Esophagus (tissue), 2 donors: Measurements from ENCODE around the gene TSEN15. TPM values are rescaled to one million over a fixed set of nuclear protein-coding genes. Genes with fewer than 3 reads are reported as not detected.

Source experiments
- H3K27ac ChIP-seq, 2 donors: one replicate each; pipeline ENCODE4 v1.5.1; 2013; ENCODE audit warnings: low read depth in 2 of 2, mild to moderate bottlenecking in 2 of 2, inconsistent platforms in 1 of 2, low read length in 1 of 2, moderate library complexity in 1 of 2
- H3K27me3 ChIP-seq, 2 donors: one replicate each; pipeline ENCODE4 v1.6.1; 2013; ENCODE audit warnings: low read length in 2 of 2, control low read depth in 1 of 2, mild to moderate bottlenecking in 1 of 2; ENCODE audit not compliant: insufficient read depth in 2 of 2, control insufficient read depth in 1 of 2
- H3K36me3 ChIP-seq, 2 donors: one replicate each; pipeline ENCODE4 v1.6.1; 2013; ENCODE audit warnings: low read length in 1 of 2; ENCODE audit not compliant: control insufficient read depth in 2 of 2, insufficient read depth in 2 of 2
- H3K4me1 ChIP-seq, 2 donors: one replicate each; pipeline ENCODE4 v1.6.1; 2013; ENCODE audit warnings: low read length in 1 of 2; ENCODE audit not compliant: control insufficient read depth in 2 of 2, insufficient read depth in 2 of 2
- H3K4me3 ChIP-seq, 2 donors: one replicate each; pipeline ENCODE4 v1.5.1; 2013; ENCODE audit warnings: low read length in 2 of 2, mild to moderate bottlenecking in 2 of 2, low read depth in 1 of 2, moderate library complexity in 1 of 2
- H3K9me3 ChIP-seq, 2 donors: one replicate each; pipeline ENCODE4 v1.6.1; 2013; ENCODE audit warnings: mild to moderate bottlenecking in 2 of 2, low read depth in 1 of 2, low read length in 1 of 2, moderate library complexity in 1 of 2; ENCODE audit not compliant: control insufficient read depth in 2 of 2, insufficient read depth in 1 of 2
- WGBS, 2 donors: extraction: QIAGEN DNeasy Blood & Tissue Kit; methylation state at CpG; one replicate each; pipeline ENCODE4 v1.1.7; 2013; 5-methylcytosine and 5-hydroxymethylcytosine counted together
- polyA plus RNA-seq, 2 donors: library from polyadenylated mRNA; stranded (reverse); fragments of 200-250 nt; gene quantifications; one replicate each; pipeline ENCODE4 v1.2.3, GENCODE V29; 2013
- donor health status: healthy with polysubstance abuse.
- donor health status: Bipolar disorder and iron deficiency.

Gene TSEN15
- polyA plus RNA-seq, 2 donors = 12.3 to 14.2 TPM

DNA sequence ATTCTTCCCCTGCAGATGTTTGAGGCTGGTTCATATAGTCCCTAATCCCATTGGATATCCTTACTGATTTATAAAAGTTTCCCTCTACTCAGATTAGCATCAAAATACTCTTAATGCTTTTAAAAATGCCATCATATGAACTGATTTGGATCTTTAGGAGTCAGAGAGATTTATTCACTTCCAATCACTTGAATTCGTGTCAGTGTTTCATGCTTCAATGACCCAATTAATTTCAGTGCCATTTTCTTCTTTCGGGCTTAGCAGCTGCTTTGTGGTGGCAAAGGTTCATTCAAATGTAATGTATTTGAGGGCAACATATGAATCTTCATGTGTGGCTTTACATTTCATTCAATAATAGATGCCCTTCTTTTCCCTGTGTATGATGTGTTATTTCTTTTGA, 2.2 kb upstream of the TSEN15 start:
- 91 to 92% methylated on average over 2 of the region's 2 CpGs for WGBS, 2 donors
- Histone ChIP-seq H3K4me3 (no peak overlapping the region), H3K36me3 (no peaks in the 10 kb centered on the region), H3K9me3 (no peaks in the 10 kb centered on the region), H3K27me3 (no peaks in the 10 kb centered on the region), H3K27ac (no peak overlapping the region), H3K4me1 (no peaks in the 10 kb centered on the region)

DNA sequence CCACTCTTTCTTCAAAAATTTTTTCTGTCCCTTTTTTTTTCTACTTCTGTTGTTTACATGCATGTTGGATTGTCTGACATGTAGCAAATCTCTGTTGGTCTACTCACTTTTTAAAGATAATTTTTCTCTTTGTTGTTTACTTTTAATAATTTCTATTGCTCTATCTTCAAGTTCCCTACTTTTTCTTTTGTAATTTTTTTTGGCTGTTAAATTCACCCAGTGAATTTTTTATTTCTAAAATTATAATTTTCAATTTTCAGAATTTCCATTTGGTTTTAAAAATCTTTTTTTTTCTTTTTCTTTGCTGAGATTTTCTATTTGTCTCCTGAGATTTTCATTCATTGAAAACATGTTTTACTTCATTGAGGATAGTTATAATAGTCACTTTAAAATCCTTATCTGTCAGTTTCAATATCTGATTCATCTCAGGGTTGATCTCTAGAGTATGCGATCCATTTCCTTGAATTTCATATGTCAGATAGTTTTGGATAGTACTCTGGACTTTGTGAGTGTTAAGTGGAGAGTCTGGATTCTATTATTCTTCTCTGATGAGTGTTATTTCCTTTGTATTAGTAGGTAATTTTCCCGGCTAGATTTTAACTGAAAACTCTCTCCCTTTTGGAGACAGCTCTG, 1.6 kb upstream of the TSEN15 start:
- Histone ChIP-seq H3K9me3 (no peaks in the 10 kb centered on the region), H3K36me3 (no peaks in the 10 kb centered on the region), H3K4me3 (no peak overlapping the region), H3K4me1 (no peaks in the 10 kb centered on the region), H3K27me3 (no peaks in the 10 kb centered on the region), H3K27ac (no peak overlapping the region)
- WGBS, 2 donors = 81 to 91% methylated on average over 2 of the region's 2 CpGs

DNA sequence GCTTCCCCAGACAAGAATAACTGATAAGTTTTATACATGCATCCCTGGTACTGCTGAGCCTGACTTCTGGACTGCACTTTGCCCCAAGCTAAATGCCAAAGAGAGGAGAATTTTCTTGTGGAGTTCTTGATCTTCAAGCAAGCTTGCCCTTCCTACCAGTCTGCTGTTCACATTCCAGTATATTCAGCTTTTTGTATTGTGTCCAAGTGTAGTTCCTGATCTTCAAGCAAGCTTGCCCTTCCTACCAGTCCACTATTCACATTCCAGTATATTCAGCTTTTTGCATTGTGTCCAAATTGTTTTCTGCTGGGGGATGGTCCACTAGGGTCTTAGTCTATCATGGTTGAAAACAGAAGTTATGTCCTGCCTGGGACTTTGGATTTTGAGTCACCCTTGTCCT, 894 bp upstream of the TSEN15 start:
- H3K4me1 ChIP-seq = no peaks in the 10 kb centered on the region
- no peaks in the 10 kb centered on the region for H3K9me3 ChIP-seq
- no peak overlapping the region for H3K27ac ChIP-seq
- H3K4me3 ChIP-seq = peak overlapping the region in 1 of 2 donors; percentile 91
- H3K36me3 ChIP-seq = no peaks in the 10 kb centered on the region
- no peaks in the 10 kb centered on the region for H3K27me3 ChIP-seq

DNA sequence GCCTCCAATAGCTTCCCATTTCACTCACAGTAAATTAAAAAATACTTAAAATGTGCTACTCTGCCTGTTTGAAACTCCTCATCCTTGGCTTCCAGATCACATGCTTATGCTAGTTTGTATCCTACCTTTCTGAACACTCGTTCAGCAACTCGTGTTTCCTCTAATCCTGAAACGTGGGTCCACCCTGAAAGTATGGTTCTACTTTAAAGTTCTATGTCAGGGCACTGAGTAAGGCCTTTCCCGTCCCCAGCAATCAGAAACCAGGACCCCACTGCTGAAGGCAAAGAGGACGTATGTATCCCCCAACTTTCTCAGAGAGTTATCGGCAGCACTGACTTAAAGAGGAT, 419 bp upstream of the TSEN15 start:
- H3K27ac ChIP-seq = peak overlapping the region; percentile 46 to 87
- no peaks in the 10 kb centered on the region for H3K9me3 ChIP-seq
- WGBS, 2 donors = 1 to 2% methylated on average over 6 of the region's 6 CpGs

DNA sequence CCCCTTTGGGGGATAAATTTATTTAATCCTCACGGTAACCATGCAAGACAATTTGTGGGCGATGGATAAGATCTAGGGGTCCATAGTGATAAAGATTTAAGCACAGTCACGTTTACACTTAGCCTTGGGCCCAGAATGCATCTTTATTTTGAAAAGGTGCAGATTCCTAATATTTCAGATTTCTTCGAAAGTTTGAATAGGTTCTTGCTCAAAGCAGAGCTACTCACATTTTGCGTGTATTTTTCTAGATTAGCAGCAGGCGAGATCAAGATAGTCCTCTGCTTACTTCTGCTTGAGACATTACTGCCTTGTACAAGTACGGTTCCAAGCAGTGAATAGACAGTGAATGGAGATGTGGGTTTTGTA, 647 bp downstream of the TSEN15 start:
- no peaks in the 10 kb centered on the region for H3K36me3 ChIP-seq
- peak overlapping the region; percentile 83 to 91 for H3K4me3 ChIP-seq
- no peaks in the 10 kb centered on the region for H3K27me3 ChIP-seq
- WGBS, 2 donors = 6 to 7% methylated on average over 7 of the region's 7 CpGs
- no peaks in the 10 kb centered on the region for H3K9me3 ChIP-seq
- H3K27ac ChIP-seq = no peak overlapping the region
- no peaks in the 10 kb centered on the region for H3K4me1 ChIP-seq

More for the DNA sequence above, 419 bp upstream of the TSEN15 start:
- no peaks in the 10 kb centered on the region for H3K27me3 ChIP-seq
- peak overlapping the region; percentile 83 to 91 for H3K4me3 ChIP-seq
- no peaks in the 10 kb centered on the region for H3K36me3 ChIP-seq
- no peaks in the 10 kb centered on the region for H3K4me1 ChIP-seq

DNA sequence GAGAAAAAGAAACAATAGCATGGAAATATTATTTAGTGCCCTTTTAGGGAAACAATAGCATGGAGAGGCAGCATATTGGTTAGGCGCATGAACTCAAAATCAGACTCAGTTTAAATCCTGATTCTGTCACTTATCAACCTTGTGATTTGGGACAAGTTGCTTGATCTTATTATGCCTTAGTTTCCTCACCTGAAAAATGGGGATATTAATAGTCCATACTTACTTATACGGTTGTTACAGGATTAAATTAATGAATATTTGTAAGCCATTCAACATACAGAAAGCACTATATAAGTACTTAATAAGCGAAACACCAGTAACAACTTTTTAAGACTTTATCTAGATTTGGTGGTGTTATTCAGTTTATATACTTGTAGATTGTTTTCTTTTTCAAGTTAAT, 1.2 kb downstream of the TSEN15 start:
- H3K27ac ChIP-seq = no peak overlapping the region
- WGBS, 2 donors = 56 to 69% methylated on average over 3 of the region's 3 CpGs
- no peaks in the 10 kb centered on the region for H3K27me3 ChIP-seq
- H3K9me3 ChIP-seq = no peaks in the 10 kb centered on the region
- H3K4me3 ChIP-seq = peak overlapping the region in 1 of 2 donors; percentile 91
- no peaks in the 10 kb centered on the region for H3K36me3 ChIP-seq
- H3K4me1 ChIP-seq = no peaks in the 10 kb centered on the region

DNA sequence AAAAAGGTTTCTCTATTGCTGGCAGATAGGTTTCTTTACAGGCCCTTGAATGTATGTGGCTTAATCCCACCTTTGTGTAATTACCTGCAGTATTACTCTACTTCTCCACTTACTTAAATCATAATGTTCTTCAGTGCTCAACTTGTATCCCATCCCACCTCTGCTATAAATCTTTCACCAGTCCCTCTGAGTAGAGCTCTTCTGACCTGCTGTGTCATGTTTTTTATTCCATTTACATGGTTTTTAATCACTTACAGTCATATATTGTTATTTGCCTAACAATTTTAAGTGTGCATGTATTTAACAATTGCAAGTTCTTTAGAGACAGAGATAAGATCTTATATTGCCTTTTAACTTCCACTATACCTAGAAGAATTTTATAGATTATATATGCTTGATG, 2.4 kb downstream of the TSEN15 start:
- no peaks in the 10 kb centered on the region for H3K9me3 ChIP-seq
- H3K4me3 ChIP-seq = no peak overlapping the region
- H3K4me1 ChIP-seq = no peaks in the 10 kb centered on the region
- H3K27me3 ChIP-seq = no peaks in the 10 kb centered on the region
- no peaks in the 10 kb centered on the region for H3K36me3 ChIP-seq
- H3K27ac ChIP-seq = no peak overlapping the region

DNA sequence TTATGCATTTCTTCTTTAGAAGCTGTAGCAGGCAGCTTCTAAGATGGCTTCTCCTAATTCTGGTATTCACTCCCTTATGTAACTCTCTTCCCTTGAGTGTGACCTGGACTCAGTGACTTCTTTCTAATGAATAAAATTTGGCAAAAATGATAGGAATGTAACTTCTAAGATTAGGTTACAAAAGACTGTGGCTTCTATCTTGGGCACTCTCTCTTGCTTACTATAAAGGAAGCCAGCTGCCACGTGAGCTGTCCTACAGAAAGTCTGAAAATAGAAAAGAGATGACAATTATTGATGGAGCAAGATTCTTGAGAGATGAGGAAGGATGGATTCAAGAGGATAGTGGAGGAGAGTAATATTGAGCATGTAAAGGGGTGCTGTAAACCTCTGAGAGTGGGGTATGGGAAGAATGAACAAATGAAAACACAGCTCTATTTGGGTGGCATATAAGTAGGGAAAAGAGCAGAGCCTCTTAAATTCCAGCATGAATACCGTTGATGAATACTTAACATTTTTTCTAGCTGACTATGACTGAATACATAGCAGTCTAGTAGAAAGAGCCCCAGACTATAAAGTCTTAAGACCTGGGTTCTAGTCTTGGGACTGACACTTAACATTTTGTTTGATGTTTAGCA, 5.5 kb downstream of the TSEN15 start:
- WGBS, 2 donors = 61 to 62% methylated on average over 2 of the region's 2 CpGs
- H3K36me3 ChIP-seq = no peaks in the 10 kb centered on the region
- no peaks in the 10 kb centered on the region for H3K27me3 ChIP-seq
- H3K4me1 ChIP-seq = no peaks in the 10 kb centered on the region
- no peak overlapping the region for H3K4me3 ChIP-seq
- no peak overlapping the region for H3K27ac ChIP-seq
- no peaks in the 10 kb centered on the region for H3K9me3 ChIP-seq

DNA sequence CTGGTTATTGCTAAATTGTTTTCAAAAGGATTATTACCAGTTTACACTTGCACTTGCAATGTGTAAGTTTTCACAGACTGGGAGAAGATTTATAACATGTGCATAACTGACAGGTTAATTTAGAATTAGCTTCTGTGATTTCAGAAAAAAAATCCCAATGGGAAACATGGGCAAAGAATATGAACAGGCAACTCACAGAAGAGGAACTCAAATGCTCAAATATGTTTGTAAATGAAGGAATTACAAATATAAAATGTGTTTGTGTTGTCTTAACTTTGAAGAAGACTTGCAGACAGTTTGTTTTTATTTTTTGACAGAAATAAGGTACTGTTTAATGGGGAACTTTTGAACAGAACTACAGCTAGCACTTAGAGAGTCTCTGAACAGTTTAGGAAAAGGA, 8.4 kb downstream of the TSEN15 start:
- Histone ChIP-seq H3K27ac (no peak overlapping the region), H3K27me3 (no peaks in the 10 kb centered on the region), H3K4me1 (no peaks in the 10 kb centered on the region), H3K4me3 (no peak overlapping the region), H3K36me3 (peaks cover 0 to 5% of the 10 kb centered on the region in 2 donors), H3K9me3 (no peaks in the 10 kb centered on the region)

DNA sequence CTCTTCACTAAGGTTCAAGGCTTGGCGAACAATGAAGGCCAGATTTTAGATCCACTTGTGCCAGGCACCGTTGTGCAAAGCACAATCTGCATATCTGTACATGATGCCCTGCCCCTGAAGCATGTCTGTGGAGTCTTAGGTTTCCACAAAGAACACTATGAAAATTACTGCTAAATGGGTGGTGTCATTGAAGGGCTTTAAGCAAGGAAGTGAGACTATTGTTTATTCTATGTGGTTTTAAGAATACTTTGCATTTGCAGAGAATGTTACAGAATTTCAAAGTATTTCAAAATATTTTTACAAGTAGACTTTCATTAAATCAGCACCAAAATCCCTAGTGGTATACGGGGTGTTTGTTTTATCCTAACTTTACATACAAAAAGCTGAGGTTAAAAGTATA, 8.8 kb downstream of the TSEN15 start:
- H3K4me3 ChIP-seq = no peak overlapping the region
- H3K9me3 ChIP-seq = no peaks in the 10 kb centered on the region
- 90 to 95% methylated on average over 3 of the region's 3 CpGs for WGBS, 2 donors
- H3K27ac ChIP-seq = no peak overlapping the region
- peaks cover 0 to 5% of the 10 kb centered on the region in 2 donors for H3K36me3 ChIP-seq
- H3K27me3 ChIP-seq = no peaks in the 10 kb centered on the region
- no peaks in the 10 kb centered on the region for H3K4me1 ChIP-seq
